ENCODE results near the gene RPAP3.

RPAP3 gene

GRCh38 chr12:47707905-47708543 lies 2.2 kb upstream of the RPAP3 start:
- no peak overlapping the region for H3K4me3 ChIP-seq (ENCODE audit: low read length)
- no peak for TF ChIP-seq CTCF (conservative IDR thresholded peaks at IDR 0.05; ENCODE audit: low read depth, low read length)
- no peak for DNase-seq (ENCODE audit: low read depth)

- H3K4me3 ChIP-seq (ENCODE audit: low read length): no peak overlapping the region
- DNase-seq (ENCODE audit: low read depth): no peak
- TF ChIP-seq CTCF (conservative IDR thresholded peaks at IDR 0.05; ENCODE audit: low read depth, low read length): no peak
These were observed 1.5 kb upstream of the RPAP3 start for GRCh38 chr12:47707355-47707754.

- no peak for DNase-seq (ENCODE audit: low read depth)
- peak overlapping the region; percentile 66 for H3K4me3 ChIP-seq (ENCODE audit: low read length)
- no peak for TF ChIP-seq CTCF (conservative IDR thresholded peaks at IDR 0.05; ENCODE audit: low read depth, low read length)
These were observed 633 bp downstream of the RPAP3 start for GRCh38 chr12:47705229-47705565.

GRCh38 chr12:47704719-47705118 lies 1.1 kb downstream of the RPAP3 start:
- DNase-seq (ENCODE audit: low read depth): no peak
- no peak for TF ChIP-seq CTCF (conservative IDR thresholded peaks at IDR 0.05; ENCODE audit: low read depth, low read length)
- peak overlapping the region; percentile 66 for H3K4me3 ChIP-seq (ENCODE audit: low read length)

GRCh38 chr12:47700263-47700662 lies 5.6 kb downstream of the RPAP3 start:
- H3K4me3 ChIP-seq (ENCODE audit: low read length): no peak overlapping the region
- TF ChIP-seq CTCF (conservative IDR thresholded peaks at IDR 0.05; ENCODE audit: low read depth, low read length): no peak
- no peak for DNase-seq (ENCODE audit: low read depth)

- no peak overlapping the region for H3K4me3 ChIP-seq (ENCODE audit: low read length)
- TF ChIP-seq CTCF (conservative IDR thresholded peaks at IDR 0.05; ENCODE audit: low read depth, low read length): no peak
These were observed 7.2 kb downstream of the RPAP3 start for GRCh38 chr12:47698631-47699030.

GRCh38 chr12:47698055-47698454 lies 7.8 kb downstream of the RPAP3 start:
- no peak overlapping the region for H3K4me3 ChIP-seq (ENCODE audit: low read length)
- DNase-seq (ENCODE audit: low read depth): no peak
- no peak for TF ChIP-seq CTCF (conservative IDR thresholded peaks at IDR 0.05; ENCODE audit: low read depth, low read length)

More at GRCh38 chr12:47698631-47699030, 7.2 kb downstream of the RPAP3 start:
- no peak for DNase-seq (ENCODE audit: low read depth)
